ENCODE measurements around the gene NCOA4.

DNA sequence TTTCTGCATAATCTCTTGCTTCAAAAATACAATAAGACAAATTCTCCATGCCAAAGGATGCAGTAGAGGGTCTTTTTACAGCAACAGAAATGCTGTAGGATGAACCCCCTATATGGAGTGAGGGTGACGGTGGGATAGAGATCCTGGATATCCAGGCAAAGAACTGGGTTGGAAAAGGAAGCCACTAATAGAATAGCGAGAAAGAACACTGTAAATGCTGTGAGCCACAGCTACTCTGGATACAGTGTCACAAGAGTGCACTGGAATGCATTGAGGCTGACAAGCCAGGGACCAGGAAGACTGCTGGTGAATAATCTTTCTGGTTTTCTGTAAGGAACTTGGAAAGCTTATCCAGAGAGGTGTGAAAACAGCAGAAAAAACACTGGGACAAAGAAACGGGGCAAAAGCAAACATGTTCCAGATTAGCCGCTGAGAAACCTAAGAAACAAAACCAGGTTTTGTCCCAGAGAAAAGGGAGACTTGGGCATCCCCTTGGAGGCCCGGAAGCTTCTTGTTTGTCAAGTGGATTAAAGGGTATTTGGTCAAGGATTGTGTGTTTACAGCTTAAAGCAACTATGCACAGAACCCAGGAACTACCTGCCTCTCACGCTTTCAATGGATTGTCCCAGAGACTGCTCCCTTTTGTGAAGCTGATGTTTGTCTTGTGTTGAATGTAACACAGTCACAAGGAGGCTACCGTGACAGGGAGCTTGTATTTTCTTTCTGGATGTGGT is 21.8 kb upstream of the NCOA4 start:
- TF ChIP-seq, protein P1, sequence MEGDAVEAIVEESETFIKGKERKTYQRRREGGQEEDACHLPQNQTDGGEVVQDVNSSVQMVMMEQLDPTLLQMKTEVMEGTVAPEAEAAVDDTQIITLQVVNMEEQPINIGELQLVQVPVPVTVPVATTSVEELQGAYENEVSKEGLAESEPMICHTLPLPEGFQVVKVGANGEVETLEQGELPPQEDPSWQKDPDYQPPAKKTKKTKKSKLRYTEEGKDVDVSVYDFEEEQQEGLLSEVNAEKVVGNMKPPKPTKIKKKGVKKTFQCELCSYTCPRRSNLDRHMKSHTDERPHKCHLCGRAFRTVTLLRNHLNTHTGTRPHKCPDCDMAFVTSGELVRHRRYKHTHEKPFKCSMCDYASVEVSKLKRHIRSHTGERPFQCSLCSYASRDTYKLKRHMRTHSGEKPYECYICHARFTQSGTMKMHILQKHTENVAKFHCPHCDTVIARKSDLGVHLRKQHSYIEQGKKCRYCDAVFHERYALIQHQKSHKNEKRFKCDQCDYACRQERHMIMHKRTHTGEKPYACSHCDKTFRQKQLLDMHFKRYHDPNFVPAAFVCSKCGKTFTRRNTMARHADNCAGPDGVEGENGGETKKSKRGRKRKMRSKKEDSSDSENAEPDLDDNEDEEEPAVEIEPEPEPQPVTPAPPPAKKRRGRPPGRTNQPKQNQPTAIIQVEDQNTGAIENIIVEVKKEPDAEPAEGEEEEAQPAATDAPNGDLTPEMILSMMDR (conservative IDR thresholded peaks at IDR 0.05; ENCODE audit: low read depth, low read length): no peak
- TF ChIP-seq EZH2 (IDR thresholded peaks at IDR 0.05; ENCODE audit: low read length, unreplicated experiment): no peak
